ENCODE data around the gene NAALAD2. TPM values are rescaled to one million over a fixed set of nuclear protein-coding genes. Genes with fewer than 3 reads are reported as not detected.

The NAALAD2 gene
- total RNA-seq, 2 donors from 2014 or later = 3.3 to 8.8 TPM

- peaks cover 2% of the 10 kb centered on the region for H3K9me3 Mint-ChIP-seq
- H3K36me3 Mint-ChIP-seq (ENCODE audit: low read depth) = peaks cover 6% of the 10 kb centered on the region
- 88 to 96% methylated on average over 1 to 2 of the region's 2 CpGs for WGBS, 2 experiments (ENCODE audit: insufficient coverage in 1 of 2, insufficient read length in 1 of 2)
- Histone ChIP-seq H3K4me3 (ENCODE audit: low read length) (no peak overlapping the region), H3K27ac (ENCODE audit: low read depth, low read length) (no peak overlapping the region), H3K36me3 (ENCODE audit: control insufficient read depth, insufficient read depth, low read length) (peaks cover 25% of the 10 kb centered on the region), H3K9me3 (ENCODE audit: control insufficient read depth, low read length) (no peaks in the 10 kb centered on the region), H3K9ac (ENCODE audit: extremely low read depth, low read length, poor library complexity, severe bottlenecking) (no peak overlapping the region), H3K4me1 (ENCODE audit: control insufficient read depth, insufficient read depth, low read length) (no peaks in the 10 kb centered on the region), H3K27me3 (ENCODE audit: control insufficient read depth, insufficient read depth, low read length, poor library complexity, severe bottlenecking) (no peaks in the 10 kb centered on the region)
- H3K4me1 Mint-ChIP-seq = no peaks in the 10 kb centered on the region
- H3K27me3 Mint-ChIP-seq (ENCODE audit: insufficient read depth) = no peaks in the 10 kb centered on the region
- H3K4me3 Mint-ChIP-seq = no peak overlapping the region
- DNase-seq = no peak
- TF ChIP-seq, protein P1, sequence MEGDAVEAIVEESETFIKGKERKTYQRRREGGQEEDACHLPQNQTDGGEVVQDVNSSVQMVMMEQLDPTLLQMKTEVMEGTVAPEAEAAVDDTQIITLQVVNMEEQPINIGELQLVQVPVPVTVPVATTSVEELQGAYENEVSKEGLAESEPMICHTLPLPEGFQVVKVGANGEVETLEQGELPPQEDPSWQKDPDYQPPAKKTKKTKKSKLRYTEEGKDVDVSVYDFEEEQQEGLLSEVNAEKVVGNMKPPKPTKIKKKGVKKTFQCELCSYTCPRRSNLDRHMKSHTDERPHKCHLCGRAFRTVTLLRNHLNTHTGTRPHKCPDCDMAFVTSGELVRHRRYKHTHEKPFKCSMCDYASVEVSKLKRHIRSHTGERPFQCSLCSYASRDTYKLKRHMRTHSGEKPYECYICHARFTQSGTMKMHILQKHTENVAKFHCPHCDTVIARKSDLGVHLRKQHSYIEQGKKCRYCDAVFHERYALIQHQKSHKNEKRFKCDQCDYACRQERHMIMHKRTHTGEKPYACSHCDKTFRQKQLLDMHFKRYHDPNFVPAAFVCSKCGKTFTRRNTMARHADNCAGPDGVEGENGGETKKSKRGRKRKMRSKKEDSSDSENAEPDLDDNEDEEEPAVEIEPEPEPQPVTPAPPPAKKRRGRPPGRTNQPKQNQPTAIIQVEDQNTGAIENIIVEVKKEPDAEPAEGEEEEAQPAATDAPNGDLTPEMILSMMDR (conservative IDR thresholded peaks at IDR 0.05) = no peak
- H3K27ac Mint-ChIP-seq = no peak overlapping the region
These were observed 54.5 kb downstream of the NAALAD2 start for GRCh38 chr11:90189011-90189410.

GRCh38 chr11:90192869-90193582, 58.6 kb downstream of the NAALAD2 start:
- H3K27me3 Mint-ChIP-seq (ENCODE audit: insufficient read depth) = no peaks in the 10 kb centered on the region
- no peaks in the 10 kb centered on the region for H3K9me3 ChIP-seq (ENCODE audit: control insufficient read depth, low read length)

GRCh38 chr11:90197377-90197776, 62.9 kb downstream of the NAALAD2 start:
- no peaks in the 10 kb centered on the region for H3K9me3 Mint-ChIP-seq
- no peak overlapping the region for H3K4me3 Mint-ChIP-seq
- H3K27ac ChIP-seq (ENCODE audit: low read depth, low read length) = no peak overlapping the region
- no peak overlapping the region for H3K4me3 ChIP-seq (ENCODE audit: low read length)
- TF ChIP-seq, protein P1 (conservative IDR thresholded peaks at IDR 0.05) = no peak
- peaks cover 21% of the 10 kb centered on the region for H3K36me3 Mint-ChIP-seq (ENCODE audit: low read depth)
- DNase-seq = no peak
- WGBS, 2 experiments (ENCODE audit: insufficient coverage in 1 of 2, insufficient read length in 1 of 2) = 96 to 100% methylated on average over 1 of the region's 1 CpG
- no peak overlapping the region for H3K27ac Mint-ChIP-seq
- H3K9ac ChIP-seq (ENCODE audit: extremely low read depth, low read length, poor library complexity, severe bottlenecking) = no peak overlapping the region
- no peaks in the 10 kb centered on the region for H3K9me3 ChIP-seq (ENCODE audit: control insufficient read depth, low read length)
- H3K27me3 ChIP-seq (ENCODE audit: control insufficient read depth, insufficient read depth, low read length, poor library complexity, severe bottlenecking) = no peaks in the 10 kb centered on the region
- peaks cover 52% of the 10 kb centered on the region for H3K36me3 ChIP-seq (ENCODE audit: control insufficient read depth, insufficient read depth, low read length)
- no peaks in the 10 kb centered on the region for H3K27me3 Mint-ChIP-seq (ENCODE audit: insufficient read depth)
- H3K4me1 ChIP-seq (ENCODE audit: control insufficient read depth, insufficient read depth, low read length) = no peaks in the 10 kb centered on the region
- peaks cover 2% of the 10 kb centered on the region for H3K4me1 Mint-ChIP-seq

More at GRCh38 chr11:90192869-90193582, 58.6 kb downstream of the NAALAD2 start:
- H3K27ac ChIP-seq (ENCODE audit: low read depth, low read length) = no peak overlapping the region
- peaks cover 36% of the 10 kb centered on the region for H3K36me3 ChIP-seq (ENCODE audit: control insufficient read depth, insufficient read depth, low read length)
- H3K27me3 ChIP-seq (ENCODE audit: control insufficient read depth, insufficient read depth, low read length, poor library complexity, severe bottlenecking) = no peaks in the 10 kb centered on the region
- H3K27ac Mint-ChIP-seq = no peak overlapping the region
- no peak overlapping the region for H3K4me3 Mint-ChIP-seq
- no peaks in the 10 kb centered on the region for H3K9me3 Mint-ChIP-seq
- peaks cover 3% of the 10 kb centered on the region for H3K36me3 Mint-ChIP-seq (ENCODE audit: low read depth)
- H3K4me1 Mint-ChIP-seq = no peaks in the 10 kb centered on the region
- WGBS, 2 experiments (ENCODE audit: insufficient coverage in 1 of 2, insufficient read length in 1 of 2) = 86 to 100% methylated on average over 1 to 3 of the region's 4 CpGs
- no peak overlapping the region for H3K4me3 ChIP-seq (ENCODE audit: low read length)
- no peak overlapping the region for H3K9ac ChIP-seq (ENCODE audit: extremely low read depth, low read length, poor library complexity, severe bottlenecking)
- no peak for DNase-seq
- TF ChIP-seq, protein P1 (conservative IDR thresholded peaks at IDR 0.05) = no peak
- H3K4me1 ChIP-seq (ENCODE audit: control insufficient read depth, insufficient read depth, low read length) = no peaks in the 10 kb centered on the region

All from endodermal cell (in vitro differentiated cells).